ENCODE results near the gene MEIS3.

Gene MEIS3

GRCh38 chr19:47408156-47408938 is 11.0 kb downstream of the MEIS3 start:
- DNase-seq (ENCODE audit: insufficient read length, low spot score) (no peak), FAIRE-seq (no peak)
- TF ChIP-seq PAX5 (IDR thresholded peaks at IDR 0.05; ENCODE audit: insufficient read depth, low read length, severe bottlenecking) (no peak), POLR2A (IDR thresholded peaks at IDR 0.05; ENCODE audit: low read depth, low read length) (no peak), SPI1 (IDR thresholded peaks at IDR 0.05; ENCODE audit: low read depth, low read length) (no peak), POLR2AphosphoS5 (IDR thresholded peaks at IDR 0.05; ENCODE audit: low read depth, low read length) (no peak), TAF1 (IDR thresholded peaks at IDR 0.05; ENCODE audit: low read depth, low read length) (no peak), POU2F2 (IDR thresholded peaks at IDR 0.05; ENCODE audit: low read depth, low read length) (no peak)

- DNase-seq (ENCODE audit: insufficient read length, low spot score), result no peak
- TF ChIP-seq POLR2A (IDR thresholded peaks at IDR 0.05; ENCODE audit: low read depth, low read length) (no peak), PAX5 (IDR thresholded peaks at IDR 0.05; ENCODE audit: insufficient read depth, low read length, severe bottlenecking) (no peak), POU2F2 (IDR thresholded peaks at IDR 0.05; ENCODE audit: low read depth, low read length) (no peak), POLR2AphosphoS5 (IDR thresholded peaks at IDR 0.05; ENCODE audit: low read depth, low read length) (no peak), SPI1 (IDR thresholded peaks at IDR 0.05; ENCODE audit: low read depth, low read length) (no peak), TAF1 (IDR thresholded peaks at IDR 0.05; ENCODE audit: low read depth, low read length) (no peak)
- FAIRE-seq, result no peak
Observed at GRCh38 chr19:47407417-47407774, 11.9 kb downstream of the MEIS3 start.

GRCh38 chr19:47406711-47407416 is 12.5 kb downstream of the MEIS3 start:
- TF ChIP-seq SPI1 (IDR thresholded peaks at IDR 0.05; ENCODE audit: low read depth, low read length) (no peak), POU2F2 (IDR thresholded peaks at IDR 0.05; ENCODE audit: low read depth, low read length) (no peak), POLR2A (IDR thresholded peaks at IDR 0.05; ENCODE audit: low read depth, low read length) (no peak), POLR2AphosphoS5 (IDR thresholded peaks at IDR 0.05; ENCODE audit: low read depth, low read length) (no peak), PAX5 (IDR thresholded peaks at IDR 0.05; ENCODE audit: insufficient read depth, low read length, severe bottlenecking) (no peak), TAF1 (IDR thresholded peaks at IDR 0.05; ENCODE audit: low read depth, low read length) (no peak)
- FAIRE-seq (no peak), DNase-seq (ENCODE audit: insufficient read length, low spot score) (no peak)

GRCh38 chr19:47405854-47406417 is 13.4 kb downstream of the MEIS3 start:
- no peak for TF ChIP-seq POU2F2 (IDR thresholded peaks at IDR 0.05; ENCODE audit: low read depth, low read length)
- no peak for TF ChIP-seq PAX5 (IDR thresholded peaks at IDR 0.05; ENCODE audit: insufficient read depth, low read length, severe bottlenecking)
- no peak for TF ChIP-seq POLR2AphosphoS5 (IDR thresholded peaks at IDR 0.05; ENCODE audit: low read depth, low read length)
- TF ChIP-seq TAF1 (IDR thresholded peaks at IDR 0.05; ENCODE audit: low read depth, low read length), result no peak
- no peak for TF ChIP-seq POLR2A (IDR thresholded peaks at IDR 0.05; ENCODE audit: low read depth, low read length)
- TF ChIP-seq SPI1 (IDR thresholded peaks at IDR 0.05; ENCODE audit: low read depth, low read length), result no peak
- FAIRE-seq (no peak), DNase-seq (ENCODE audit: insufficient read length, low spot score) (no peak)

GRCh38 chr19:47405197-47405550 is 14.2 kb downstream of the MEIS3 start:
- DNase-seq (ENCODE audit: insufficient read length, low spot score) (no peak), FAIRE-seq (no peak)
- TF ChIP-seq POU2F2 (IDR thresholded peaks at IDR 0.05; ENCODE audit: low read depth, low read length), result no peak
- TF ChIP-seq TAF1 (IDR thresholded peaks at IDR 0.05; ENCODE audit: low read depth, low read length), result no peak
- no peak for TF ChIP-seq PAX5 (IDR thresholded peaks at IDR 0.05; ENCODE audit: insufficient read depth, low read length, severe bottlenecking)
- TF ChIP-seq POLR2AphosphoS5 (IDR thresholded peaks at IDR 0.05; ENCODE audit: low read depth, low read length), result no peak

GRCh38 chr19:47404334-47405196 is 14.8 kb downstream of the MEIS3 start:
- DNase-seq (ENCODE audit: insufficient read length, low spot score), result no peak
- TF ChIP-seq POLR2AphosphoS5 (IDR thresholded peaks at IDR 0.05; ENCODE audit: low read depth, low read length) (no peak), POLR2A (IDR thresholded peaks at IDR 0.05; ENCODE audit: low read depth, low read length) (no peak), TAF1 (IDR thresholded peaks at IDR 0.05; ENCODE audit: low read depth, low read length) (no peak)
- no peak for FAIRE-seq

- FAIRE-seq, result no peak
- no peak for DNase-seq (ENCODE audit: insufficient read length, low spot score)
- no peak for TF ChIP-seq POLR2AphosphoS5 (IDR thresholded peaks at IDR 0.05; ENCODE audit: low read depth, low read length)
- no peak for TF ChIP-seq POU2F2 (IDR thresholded peaks at IDR 0.05; ENCODE audit: low read depth, low read length)
- no peak for TF ChIP-seq POLR2A (IDR thresholded peaks at IDR 0.05; ENCODE audit: low read depth, low read length)
- TF ChIP-seq SPI1 (IDR thresholded peaks at IDR 0.05; ENCODE audit: low read depth, low read length), result no peak
Observed at GRCh38 chr19:47402504-47402903, 16.8 kb downstream of the MEIS3 start.

GRCh38 chr19:47398707-47399597 is 20.4 kb downstream of the MEIS3 start:
- TF ChIP-seq PAX5 (IDR thresholded peaks at IDR 0.05; ENCODE audit: insufficient read depth, low read length, severe bottlenecking) (no peak), SPI1 (IDR thresholded peaks at IDR 0.05; ENCODE audit: low read depth, low read length) (no peak), POLR2AphosphoS5 (IDR thresholded peaks at IDR 0.05; ENCODE audit: low read depth, low read length) (no peak), POU2F2 (IDR thresholded peaks at IDR 0.05; ENCODE audit: low read depth, low read length) (no peak), TAF1 (IDR thresholded peaks at IDR 0.05; ENCODE audit: low read depth, low read length) (no peak), POLR2A (IDR thresholded peaks at IDR 0.05; ENCODE audit: low read depth, low read length) (no peak)
- FAIRE-seq, result no peak

More at GRCh38 chr19:47398707-47399597, 20.4 kb downstream of the MEIS3 start:
- no peak for DNase-seq (ENCODE audit: insufficient read length, low spot score)
